Fibroblast of gingiva (primary cell): ENCODE measurements around the gene S100A4.

Source experiments
- DNase-seq: peaks from one replicate; pipeline ENCODE4 v3.0.0-alpha.2; 2011; ENCODE audit warnings: low read depth

The S100A4 gene

DNA sequence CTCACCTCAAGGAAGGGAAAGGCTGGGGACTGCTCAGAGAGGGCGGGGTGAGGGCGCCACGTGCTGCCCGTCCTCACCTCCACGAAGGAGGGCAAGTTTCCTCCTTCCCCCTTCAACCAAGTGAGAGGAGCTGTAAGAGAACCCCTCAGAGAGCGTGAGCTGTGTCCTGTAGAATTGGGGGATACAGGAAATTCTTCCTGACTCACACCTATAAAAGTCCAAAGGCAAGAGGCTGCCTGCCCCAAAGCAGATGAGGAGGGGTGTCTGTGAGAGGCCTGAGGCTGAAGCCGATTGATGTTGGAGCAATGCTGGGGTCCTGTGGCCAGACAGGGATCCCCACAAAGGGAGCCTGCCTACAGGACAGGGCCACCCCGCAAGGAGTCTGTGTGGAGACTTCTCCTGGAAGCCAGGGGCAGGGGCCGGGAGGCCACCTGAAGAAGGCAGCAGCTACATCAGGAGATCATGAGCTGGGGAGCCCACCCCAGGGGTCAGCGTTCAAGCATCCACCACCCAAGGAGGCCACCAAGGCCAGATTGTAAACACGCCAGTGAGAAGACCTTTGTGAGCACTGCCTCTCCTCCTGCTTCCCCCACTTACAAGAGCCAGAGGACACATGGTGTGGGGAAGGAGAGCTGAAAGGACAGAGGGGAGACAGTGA is 37.6 kb downstream of the S100A4 start:
- DNase-seq: no peak

DNA sequence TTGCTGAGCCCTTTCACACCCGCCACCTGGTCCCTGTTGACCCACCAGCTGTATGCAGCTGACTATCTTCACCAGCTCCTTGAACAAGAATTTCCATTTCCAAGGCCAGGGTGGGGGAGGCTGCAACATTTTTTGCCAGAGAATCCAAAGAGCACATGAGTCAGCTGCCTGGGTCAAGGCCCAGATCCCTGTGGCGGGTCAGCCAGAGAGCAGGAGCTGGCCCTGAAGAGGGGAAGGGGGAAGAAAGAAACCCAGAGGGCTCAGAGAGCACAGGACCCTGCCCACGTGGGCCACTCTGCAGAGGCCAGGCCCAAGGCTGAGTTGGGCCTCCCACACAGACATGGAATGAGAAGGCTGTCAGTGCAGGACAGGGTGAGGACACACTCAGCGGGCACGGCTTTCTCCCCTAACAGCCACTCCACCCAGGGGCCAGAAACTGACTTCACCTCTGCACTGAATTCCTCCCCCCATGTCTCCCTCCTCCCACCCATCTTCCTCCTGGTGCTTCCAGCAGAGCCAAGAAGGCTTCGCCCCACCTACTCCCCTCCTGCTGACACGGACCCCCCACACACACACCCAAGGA is 38.7 kb downstream of the S100A4 start:
- peak; percentile 86 for DNase-seq

GRCh38 chr1:153506386-153506785 is 39.2 kb downstream of the S100A4 start:
- DNase-seq: no peak

DNA sequence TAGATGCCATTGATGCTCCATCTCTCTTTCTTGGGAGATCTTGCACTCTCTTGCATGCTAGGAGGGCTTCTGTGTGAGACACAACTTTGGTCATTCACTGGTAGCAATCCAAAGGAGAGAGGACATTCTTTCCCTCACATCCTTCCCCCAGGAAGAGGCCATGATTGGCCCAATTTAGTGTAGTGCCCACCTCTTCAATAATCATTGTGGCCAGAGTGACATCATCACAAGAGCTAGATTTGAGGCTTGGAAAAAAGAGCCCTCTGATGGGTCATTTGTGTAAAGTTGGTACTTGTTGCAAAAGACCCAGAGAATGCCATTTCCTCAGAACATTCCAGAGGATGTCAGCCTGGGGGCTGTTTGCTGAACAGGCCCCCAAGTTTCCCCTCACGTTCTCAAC is 40.0 kb downstream of the S100A4 start:
- DNase-seq: peak; percentile 35

DNA sequence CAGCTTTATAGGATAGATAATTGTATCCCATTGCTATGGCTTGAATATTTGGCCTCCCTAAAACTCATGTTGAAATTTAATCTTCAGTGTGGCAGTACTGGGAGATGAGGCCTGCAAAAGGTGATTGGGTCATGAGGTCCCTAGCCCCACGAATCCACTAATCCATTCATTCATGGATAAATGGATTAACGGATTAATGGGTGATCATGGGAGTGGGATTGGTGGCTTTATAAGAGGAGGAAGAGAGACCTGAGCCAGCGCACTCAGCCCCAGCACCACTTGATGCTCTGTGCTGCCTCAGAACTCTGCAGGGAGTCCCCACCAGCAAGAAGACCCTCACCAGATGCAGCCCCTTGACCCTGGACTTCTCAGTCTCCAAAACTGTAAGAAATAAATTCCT is 41.8 kb downstream of the S100A4 start:
- DNase-seq: no peak

DNA sequence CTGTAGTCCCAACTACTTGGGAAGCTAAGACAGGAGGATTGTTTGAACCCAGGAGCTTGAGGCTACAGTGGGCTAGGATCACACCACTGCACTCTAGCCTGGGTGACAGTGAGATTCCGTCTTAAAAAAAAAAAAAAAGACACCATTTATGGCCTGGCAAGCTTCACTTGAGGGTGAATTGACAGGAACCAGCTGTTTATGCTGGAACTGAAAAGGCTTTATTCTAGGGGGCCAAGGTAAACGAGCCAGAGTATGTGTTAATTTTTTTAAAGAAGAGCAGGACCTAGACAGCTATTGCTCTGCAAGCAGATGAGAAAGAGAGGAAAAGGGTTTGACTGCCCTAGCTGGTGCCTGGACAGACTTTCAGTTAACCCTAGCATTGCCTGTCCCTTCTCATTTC is 46.9 kb downstream of the S100A4 start:
- no peak for DNase-seq

- DNase-seq: no peak
Observed at GRCh38 chr1:153495536-153495935, 50.1 kb downstream of the S100A4 start.

- DNase-seq: peak; percentile 29
Observed at GRCh38 chr1:153494976-153495535, 50.5 kb downstream of the S100A4 start.
